T-helper 17 cell (primary cell): ENCODE measurements around the gene UROC1. TPM values are rescaled to one million over a fixed set of nuclear protein-coding genes. Genes with fewer than 3 reads are reported as not detected.

Source experiments
- ATAC-seq: fragments of 150-1000 bp; cut with Tn5 transposase; 2 replicates; pipeline ENCODE4 v1.10.0; 2021; ENCODE audit warnings: mild to moderate bottlenecking, moderate library complexity
- DNase-seq, 3 donors: peaks; one replicate each; pipeline versions ENCODE4 v3.0.0 to v3.0.0-alpha.2; 2020 to 2021
- H3K9me3 ChIP-seq: one replicate; pipeline ENCODE4 v1.7.0; 2013; ENCODE audit warnings: low read length, mild to moderate bottlenecking; ENCODE audit not compliant: control insufficient read depth, poor library complexity, severe bottlenecking
- H3K27ac Mint-ChIP-seq: one replicate; pipeline ENCODE4 v1.8.0; 2022; ENCODE audit warnings: mild to moderate bottlenecking, moderate library complexity, mixed read lengths
- H3K27me3 Mint-ChIP-seq: one replicate; pipeline ENCODE4 v1.8.0; 2022; ENCODE audit warnings: mixed read lengths
- H3K36me3 Mint-ChIP-seq: one replicate; pipeline ENCODE4 v1.8.0; 2022; ENCODE audit warnings: low read depth, mixed read lengths
- H3K4me1 Mint-ChIP-seq: one replicate; pipeline ENCODE4 v1.8.0; 2022; ENCODE audit warnings: mild to moderate bottlenecking, mixed read lengths
- H3K4me3 Mint-ChIP-seq: one replicate; pipeline ENCODE4 v1.8.0; 2022; ENCODE audit warnings: mild to moderate bottlenecking, moderate library complexity, mixed read lengths
- total RNA-seq, 4 donors: library from RNA in 2 of 4; stranded (reverse) in 2 of 4; gene quantifications; one replicate each; pipeline ENCODE4 v1.2.3 and lab custom pipeline; 2022 to 2026

UROC1 gene
- total RNA-seq, 2 donors from 2014 or later: not detected

GRCh38 chr3:126454437-126455198 is 63.0 kb downstream of the UROC1 start:
- peak overlapping the region; percentile 32 for H3K27ac Mint-ChIP-seq
- no peaks in the 10 kb centered on the region for H3K9me3 ChIP-seq
- H3K36me3 Mint-ChIP-seq: peaks cover 10% of the 10 kb centered on the region
- no peak overlapping the region for H3K4me3 Mint-ChIP-seq
- DNase-seq (no peak), ATAC-seq (no peak)
- peaks cover 19% of the 10 kb centered on the region for H3K4me1 Mint-ChIP-seq
- H3K27me3 Mint-ChIP-seq: no peaks in the 10 kb centered on the region

GRCh38 chr3:126454025-126454424 is 63.5 kb downstream of the UROC1 start:
- peaks cover 10% of the 10 kb centered on the region for H3K36me3 Mint-ChIP-seq
- peaks cover 19% of the 10 kb centered on the region for H3K4me1 Mint-ChIP-seq
- no peak overlapping the region for H3K4me3 Mint-ChIP-seq
- no peaks in the 10 kb centered on the region for H3K9me3 ChIP-seq
- no peaks in the 10 kb centered on the region for H3K27me3 Mint-ChIP-seq
- H3K27ac Mint-ChIP-seq: no peak overlapping the region
- ATAC-seq: no peak
- no peak for DNase-seq

- ATAC-seq (no peak), DNase-seq (no peak)
- H3K27ac Mint-ChIP-seq: peak overlapping the region; percentile 34
- peaks cover 10% of the 10 kb centered on the region for H3K36me3 Mint-ChIP-seq
- H3K4me1 Mint-ChIP-seq: peaks cover 19% of the 10 kb centered on the region
- no peaks in the 10 kb centered on the region for H3K9me3 ChIP-seq
- H3K4me3 Mint-ChIP-seq: no peak overlapping the region
- no peaks in the 10 kb centered on the region for H3K27me3 Mint-ChIP-seq
These were observed 65.4 kb downstream of the UROC1 start for GRCh38 chr3:126452213-126452612.

GRCh38 chr3:126451511-126451910 is 66.1 kb downstream of the UROC1 start:
- Mint-ChIP-seq H3K36me3 (peaks cover 10% of the 10 kb centered on the region), H3K4me1 (peaks cover 15% of the 10 kb centered on the region), H3K27ac (no peak overlapping the region), H3K4me3 (no peak overlapping the region), H3K27me3 (no peaks in the 10 kb centered on the region)
- no peaks in the 10 kb centered on the region for H3K9me3 ChIP-seq
- ATAC-seq (no peak), DNase-seq (no peak)

GRCh38 chr3:126450744-126451143 is 66.8 kb downstream of the UROC1 start:
- no peak overlapping the region for H3K4me3 Mint-ChIP-seq

GRCh38 chr3:126450219-126450618 is 67.4 kb downstream of the UROC1 start:
- DNase-seq (no peak), ATAC-seq (no peak)
- peaks cover 12% of the 10 kb centered on the region for H3K4me1 Mint-ChIP-seq
- H3K27ac Mint-ChIP-seq: no peak overlapping the region
- no peaks in the 10 kb centered on the region for H3K9me3 ChIP-seq
- no peak overlapping the region for H3K4me3 Mint-ChIP-seq
- H3K27me3 Mint-ChIP-seq: no peaks in the 10 kb centered on the region
- peaks cover 10% of the 10 kb centered on the region for H3K36me3 Mint-ChIP-seq

More at GRCh38 chr3:126450744-126451143, 66.8 kb downstream of the UROC1 start:
- no peaks in the 10 kb centered on the region for H3K27me3 Mint-ChIP-seq
- H3K4me1 Mint-ChIP-seq: peaks cover 15% of the 10 kb centered on the region
- H3K27ac Mint-ChIP-seq: no peak overlapping the region
- ATAC-seq (no peak), DNase-seq (no peak)
- no peaks in the 10 kb centered on the region for H3K9me3 ChIP-seq
- peaks cover 10% of the 10 kb centered on the region for H3K36me3 Mint-ChIP-seq

- ATAC-seq (no peak), DNase-seq (no peak)
- no peak overlapping the region for H3K27ac Mint-ChIP-seq
- H3K4me3 Mint-ChIP-seq: no peak overlapping the region
- H3K9me3 ChIP-seq: no peaks in the 10 kb centered on the region
- peaks cover 12% of the 10 kb centered on the region for H3K4me1 Mint-ChIP-seq
- H3K36me3 Mint-ChIP-seq: peaks cover 10% of the 10 kb centered on the region
- no peaks in the 10 kb centered on the region for H3K27me3 Mint-ChIP-seq
These were observed 67.9 kb downstream of the UROC1 start for GRCh38 chr3:126449621-126450051.

- H3K4me1 Mint-ChIP-seq: peaks cover 8% of the 10 kb centered on the region
- H3K9me3 ChIP-seq: no peaks in the 10 kb centered on the region
- no peak overlapping the region for H3K4me3 Mint-ChIP-seq
- ATAC-seq (no peak), DNase-seq (no peak)
- peaks cover 5% of the 10 kb centered on the region for H3K36me3 Mint-ChIP-seq
- no peak overlapping the region for H3K27ac Mint-ChIP-seq
- H3K27me3 Mint-ChIP-seq: no peaks in the 10 kb centered on the region
These were observed 68.7 kb downstream of the UROC1 start for GRCh38 chr3:126448893-126449180.

GRCh38 chr3:126448136-126448892 is 69.3 kb downstream of the UROC1 start:
- no peak overlapping the region for H3K27ac Mint-ChIP-seq
- H3K4me3 Mint-ChIP-seq: no peak overlapping the region
- H3K36me3 Mint-ChIP-seq: peaks cover 5% of the 10 kb centered on the region
- H3K9me3 ChIP-seq: no peaks in the 10 kb centered on the region
- peaks cover 8% of the 10 kb centered on the region for H3K4me1 Mint-ChIP-seq
- H3K27me3 Mint-ChIP-seq: no peaks in the 10 kb centered on the region
- ATAC-seq (no peak), DNase-seq (no peak)

- Mint-ChIP-seq H3K4me1 (peaks cover 10% of the 10 kb centered on the region), H3K36me3 (peaks cover 8% of the 10 kb centered on the region), H3K27me3 (no peaks in the 10 kb centered on the region), H3K4me3 (no peak overlapping the region), H3K27ac (no peak overlapping the region)
- ATAC-seq (no peak), DNase-seq (no peak)
- H3K9me3 ChIP-seq: no peaks in the 10 kb centered on the region
These were observed 70.0 kb downstream of the UROC1 start for GRCh38 chr3:126447456-126448106.

- no peak overlapping the region for H3K27ac Mint-ChIP-seq
- DNase-seq (no peak), ATAC-seq (no peak)
- H3K9me3 ChIP-seq: no peaks in the 10 kb centered on the region
- H3K4me1 Mint-ChIP-seq: peaks cover 10% of the 10 kb centered on the region
- H3K27me3 Mint-ChIP-seq: no peaks in the 10 kb centered on the region
- no peak overlapping the region for H3K4me3 Mint-ChIP-seq
- H3K36me3 Mint-ChIP-seq: peaks cover 8% of the 10 kb centered on the region
These were observed 70.8 kb downstream of the UROC1 start for GRCh38 chr3:126446791-126447190.

GRCh38 chr3:126446301-126446700 is 71.3 kb downstream of the UROC1 start:
- Mint-ChIP-seq H3K36me3 (peaks cover 5% of the 10 kb centered on the region), H3K27ac (no peak overlapping the region), H3K4me1 (peaks cover 7% of the 10 kb centered on the region), H3K4me3 (no peak overlapping the region), H3K27me3 (no peaks in the 10 kb centered on the region)
- DNase-seq (no peak), ATAC-seq (no peak)
- no peaks in the 10 kb centered on the region for H3K9me3 ChIP-seq

- no peaks in the 10 kb centered on the region for H3K9me3 ChIP-seq
- no peaks in the 10 kb centered on the region for H3K27me3 Mint-ChIP-seq
- H3K27ac Mint-ChIP-seq: no peak overlapping the region
- ATAC-seq (no peak), DNase-seq (no peak)
- peaks cover 2% of the 10 kb centered on the region for H3K4me1 Mint-ChIP-seq
- H3K36me3 Mint-ChIP-seq: peaks cover 2% of the 10 kb centered on the region
- no peak overlapping the region for H3K4me3 Mint-ChIP-seq
These were observed 72.1 kb downstream of the UROC1 start for GRCh38 chr3:126445506-126445905.
